Erythroblast (primary cell): ENCODE data around the gene AFF3.

Experiments
- GATA1 ChIP-seq: IDR thresholded peaks from 2 replicates; pipeline ENCODE4 v1.6.1; 2011; ENCODE audit warnings: low read depth, mild to moderate bottlenecking, control low read depth, low read length, moderate library complexity
- POLR2A ChIP-seq: IDR thresholded peaks from 2 replicates; pipeline ENCODE4 v1.6.1; 2011; ENCODE audit warnings: mild to moderate bottlenecking, low read length

DNA sequence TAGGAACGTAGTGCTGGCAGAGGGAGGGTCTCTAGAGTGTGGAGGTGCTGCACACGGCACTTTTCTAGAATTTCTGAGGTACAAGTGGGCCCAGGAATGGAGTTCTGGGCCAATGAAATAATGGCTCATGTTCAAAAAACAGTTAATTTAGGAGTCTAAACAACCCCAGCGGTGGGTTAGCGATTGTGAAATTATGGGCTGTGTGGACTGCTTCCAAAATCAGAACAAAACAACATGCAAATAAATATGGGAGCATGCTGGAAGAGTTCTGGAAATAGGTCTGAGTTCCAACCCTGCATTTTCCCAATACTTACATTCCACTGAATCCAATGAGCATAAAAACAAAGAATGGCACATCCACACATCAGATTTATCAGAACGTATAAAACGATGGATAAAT is 317.6 kb downstream of the AFF3 start:
- TF ChIP-seq POLR2A (no peak), GATA1 (no peak)
